Cardiac muscle cell (in vitro differentiated cells and primary cell): ENCODE measurements around the gene SRPK2. TPM values are rescaled to one million over a fixed set of nuclear protein-coding genes. Genes with fewer than 3 reads are reported as not detected.
A peak's percentile ranks its signal among the peaks of the same experiment; 100 is the strongest.

Experiments used
- DNase-seq, 2 donors: peaks; one replicate each; pipeline versions ENCODE4 v3.0.0 to v3.0.0-alpha.2; 2010 to 2017; ENCODE audit warnings: low read depth in 1 of 2, low spot score in 1 of 2
- H3K27ac ChIP-seq: fragments of 200-600 bp; sonication (generic); 2 replicates; pipeline ENCODE4 v1.5.1; 2016
- H3K27me3 ChIP-seq: fragments of 200-600 bp; sonication (generic); 2 replicates; pipeline ENCODE4 v1.6.0; 2016; ENCODE audit warnings: control low read depth
- H3K36me3 ChIP-seq: fragments of 200-600 bp; sonication (generic); 2 replicates; pipeline ENCODE4 v1.5.1; 2016; ENCODE audit warnings: control low read depth
- H3K4me1 ChIP-seq: fragments of 200-600 bp; sonication (generic); 2 replicates; pipeline ENCODE4 v1.8.1; 2017; ENCODE audit warnings: low read depth, mild to moderate bottlenecking, mixed run types
- H3K4me3 ChIP-seq: fragments of 200-600 bp; sonication (generic); 2 replicates; pipeline ENCODE4 v1.5.1; 2016; ENCODE audit warnings: mild to moderate bottlenecking
- H3K9me3 ChIP-seq: fragments of 200-600 bp; sonication (generic); 2 replicates; pipeline ENCODE4 v1.5.1; 2017; ENCODE audit warnings: low read depth, mild to moderate bottlenecking, control low read depth
- polyA plus RNA-seq: library from polyadenylated mRNA; unstranded; fragments of >200 nt; fragmentation: Nextera tagmentation; extraction: Ambion mirVana; gene quantifications from 2 replicates; pipeline ENCODE4 v1.2.1, GENCODE V29; 2016
- total RNA-seq: library from RNA; depleted of rRNA; stranded (reverse); fragments of >200 nt; gene quantifications from 2 replicates; pipeline ENCODE4 v1.2.3, GENCODE V29; 2016
- TF ChIP-seq, protein P1 (sequence below): IDR thresholded peaks from 2 replicates; pipeline ENCODE4 v1.5.1; 2012; ENCODE audit warnings: low read depth, mild to moderate bottlenecking, low read length

Gene SRPK2
- total and polyA plus RNA-seq, 2 experiments from 2014 or later = 35.4 to 37.1 TPM

DNA sequence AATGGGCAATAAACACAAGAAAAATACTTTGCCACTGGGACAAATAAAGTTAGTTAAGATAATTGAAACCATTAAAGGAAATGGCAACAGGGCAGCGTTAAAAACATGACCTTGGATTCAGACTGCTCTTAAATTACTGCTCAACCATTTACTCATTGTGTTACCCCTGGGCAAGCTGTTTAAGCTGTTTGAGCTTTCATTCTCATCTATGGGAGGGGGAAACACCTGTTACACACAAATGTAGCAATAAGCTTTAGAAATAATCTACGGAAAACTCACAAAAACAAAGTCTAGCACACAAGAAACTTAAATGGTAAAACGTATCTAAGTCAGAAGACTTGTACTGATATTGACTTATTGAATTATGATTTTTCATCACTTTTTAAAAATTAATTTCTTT, 237.6 kb downstream of the SRPK2 start:
- Histone ChIP-seq H3K9me3 (no peaks in the 10 kb centered on the region), H3K27me3 (no peaks in the 10 kb centered on the region), H3K27ac (no peak overlapping the region), H3K4me3 (no peak overlapping the region), H3K4me1 (peaks cover 10% of the 10 kb centered on the region), H3K36me3 (peaks cover 4% of the 10 kb centered on the region)
- DNase-seq = no peak
- TF ChIP-seq, protein P1, sequence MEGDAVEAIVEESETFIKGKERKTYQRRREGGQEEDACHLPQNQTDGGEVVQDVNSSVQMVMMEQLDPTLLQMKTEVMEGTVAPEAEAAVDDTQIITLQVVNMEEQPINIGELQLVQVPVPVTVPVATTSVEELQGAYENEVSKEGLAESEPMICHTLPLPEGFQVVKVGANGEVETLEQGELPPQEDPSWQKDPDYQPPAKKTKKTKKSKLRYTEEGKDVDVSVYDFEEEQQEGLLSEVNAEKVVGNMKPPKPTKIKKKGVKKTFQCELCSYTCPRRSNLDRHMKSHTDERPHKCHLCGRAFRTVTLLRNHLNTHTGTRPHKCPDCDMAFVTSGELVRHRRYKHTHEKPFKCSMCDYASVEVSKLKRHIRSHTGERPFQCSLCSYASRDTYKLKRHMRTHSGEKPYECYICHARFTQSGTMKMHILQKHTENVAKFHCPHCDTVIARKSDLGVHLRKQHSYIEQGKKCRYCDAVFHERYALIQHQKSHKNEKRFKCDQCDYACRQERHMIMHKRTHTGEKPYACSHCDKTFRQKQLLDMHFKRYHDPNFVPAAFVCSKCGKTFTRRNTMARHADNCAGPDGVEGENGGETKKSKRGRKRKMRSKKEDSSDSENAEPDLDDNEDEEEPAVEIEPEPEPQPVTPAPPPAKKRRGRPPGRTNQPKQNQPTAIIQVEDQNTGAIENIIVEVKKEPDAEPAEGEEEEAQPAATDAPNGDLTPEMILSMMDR = no peak

DNA sequence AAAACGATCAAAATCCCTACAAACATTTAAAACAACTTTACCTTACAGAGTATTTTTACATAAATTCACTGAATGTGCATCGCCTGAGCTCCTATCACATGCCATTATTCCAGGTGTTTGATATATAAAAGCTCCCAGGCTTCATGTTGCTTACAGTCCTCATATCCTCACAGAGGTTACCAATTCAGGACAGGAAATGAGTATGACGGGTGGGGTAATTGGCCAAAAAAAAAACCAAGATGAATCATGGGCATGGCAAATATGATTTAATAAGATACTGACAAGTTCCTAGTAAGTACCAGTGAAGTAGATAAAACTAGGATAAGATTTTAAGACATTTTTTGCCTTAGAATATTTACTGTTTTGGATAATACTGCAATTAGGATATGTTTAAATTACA, 238.9 kb downstream of the SRPK2 start:
- Histone ChIP-seq H3K9me3 (no peaks in the 10 kb centered on the region), H3K27ac (no peak overlapping the region), H3K4me1 (peaks cover 10% of the 10 kb centered on the region), H3K4me3 (no peak overlapping the region), H3K27me3 (no peaks in the 10 kb centered on the region), H3K36me3 (peaks cover 4% of the 10 kb centered on the region)
- peak in 1 of 2 donors; percentile 30 for DNase-seq
- TF ChIP-seq, protein P1 = no peak

DNA sequence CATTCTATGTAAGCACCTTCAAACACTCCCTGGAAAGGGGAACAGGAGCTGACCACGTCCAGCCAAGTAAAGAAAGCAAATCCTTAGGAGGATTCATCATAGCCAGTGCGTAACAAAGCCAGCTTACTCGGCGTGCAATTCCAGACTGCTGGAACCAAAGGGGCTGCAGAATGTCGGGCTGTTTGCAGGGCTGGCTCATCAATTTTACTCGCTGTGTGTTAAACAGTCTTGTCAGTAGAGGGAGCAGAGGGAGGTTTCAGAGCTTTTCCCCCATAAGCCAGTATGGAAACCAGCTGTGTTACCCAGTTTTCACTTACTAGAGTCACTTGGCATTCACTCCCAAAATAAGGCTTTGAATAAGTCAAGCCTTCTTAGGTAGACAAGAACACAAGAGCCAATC, 247.7 kb downstream of the SRPK2 start:
- peaks cover 12% of the 10 kb centered on the region for H3K4me1 ChIP-seq
- DNase-seq = peak; percentile 51 to 60

DNA sequence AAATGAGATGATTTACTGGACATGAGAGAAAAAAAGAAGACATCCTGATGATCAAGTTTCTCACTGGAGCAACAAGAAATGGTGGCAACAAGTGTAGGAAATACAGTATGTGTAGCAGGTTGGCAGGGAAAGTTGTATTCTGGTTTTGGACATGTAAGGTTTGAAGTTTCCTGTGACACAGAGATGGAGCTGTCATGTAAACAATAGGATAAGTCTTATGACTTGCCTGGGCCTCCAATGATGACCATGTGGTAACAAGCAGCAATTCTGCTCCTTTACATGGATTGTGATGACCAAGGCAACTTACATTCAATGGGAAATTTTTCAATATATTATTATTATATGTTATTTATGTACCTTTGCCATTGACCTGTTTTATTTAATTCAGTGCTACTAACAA, 249.3 kb downstream of the SRPK2 start:
- H3K36me3 ChIP-seq = peaks cover 6% of the 10 kb centered on the region
- no peak overlapping the region for H3K4me3 ChIP-seq
- H3K27me3 ChIP-seq = no peaks in the 10 kb centered on the region
- DNase-seq = no peak
- peaks cover 16% of the 10 kb centered on the region for H3K4me1 ChIP-seq
- TF ChIP-seq, protein P1 = no peak
- no peak overlapping the region for H3K27ac ChIP-seq
- H3K9me3 ChIP-seq = no peaks in the 10 kb centered on the region

More for the DNA sequence above, 247.7 kb downstream of the SRPK2 start:
- no peak overlapping the region for H3K4me3 ChIP-seq
- peaks cover 6% of the 10 kb centered on the region for H3K36me3 ChIP-seq
- no peak overlapping the region for H3K27ac ChIP-seq
- no peaks in the 10 kb centered on the region for H3K27me3 ChIP-seq
- H3K9me3 ChIP-seq = no peaks in the 10 kb centered on the region
- TF ChIP-seq, protein P1 = peak; percentile 58

DNA sequence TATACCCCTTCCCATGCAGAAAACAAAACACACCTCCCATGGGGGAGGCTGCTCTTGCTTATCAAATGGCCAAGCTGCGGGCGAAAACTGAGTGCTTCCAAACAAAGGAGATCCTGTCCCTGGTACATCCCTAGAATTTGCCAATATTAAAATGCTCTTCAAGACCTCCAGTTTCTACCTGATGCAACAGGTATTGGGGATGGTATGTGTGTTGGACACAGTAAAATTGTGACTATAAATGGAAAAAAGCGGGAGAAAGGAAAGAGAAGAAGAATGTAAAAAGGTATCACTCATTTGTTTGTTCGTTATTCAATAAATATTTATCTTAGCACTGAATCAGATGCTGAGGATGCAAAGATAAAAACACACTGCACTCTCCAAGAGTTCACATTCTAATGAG, 250.8 kb downstream of the SRPK2 start:
- H3K27me3 ChIP-seq = no peaks in the 10 kb centered on the region
- H3K4me3 ChIP-seq = no peak overlapping the region
- H3K9me3 ChIP-seq = no peaks in the 10 kb centered on the region
- DNase-seq = no peak
- no peak overlapping the region for H3K27ac ChIP-seq
- peaks cover 6% of the 10 kb centered on the region for H3K36me3 ChIP-seq
- TF ChIP-seq, protein P1 = no peak
- peaks cover 16% of the 10 kb centered on the region for H3K4me1 ChIP-seq

DNA sequence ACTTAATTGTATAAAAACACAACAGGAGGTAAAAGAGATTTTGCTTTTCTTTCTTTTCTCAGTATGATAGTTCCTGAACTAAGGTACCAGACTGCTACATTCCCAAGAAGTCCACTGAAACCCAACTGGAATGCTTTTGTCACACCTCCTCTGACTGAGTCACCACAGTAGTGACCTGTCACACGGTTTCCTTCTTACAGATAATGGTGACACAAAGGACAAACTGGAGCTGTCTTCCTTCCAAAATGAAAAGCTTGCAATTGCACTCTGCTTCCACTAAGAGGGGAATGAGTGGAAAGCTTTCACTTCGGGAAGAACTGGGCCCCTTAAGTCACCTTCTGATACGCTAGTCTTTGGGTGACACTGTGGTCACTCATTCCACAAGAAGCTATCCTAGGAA, 252.5 kb downstream of the SRPK2 start:
- DNase-seq = peak in 1 of 2 donors; percentile 7
- Histone ChIP-seq H3K27me3 (no peaks in the 10 kb centered on the region), H3K9me3 (no peaks in the 10 kb centered on the region), H3K36me3 (no peaks in the 10 kb centered on the region), H3K4me1 (peaks cover 16% of the 10 kb centered on the region), H3K27ac (peak overlapping the region; percentile 21), H3K4me3 (no peak overlapping the region)
- TF ChIP-seq, protein P1 = peak; percentile 29
